SK-N-SH treated with all-trans-retinoic acid at 6 μM for 48 hours (cell line): ENCODE results near the gene CNGA3.

Source experiments
- ATAC-seq: fragments of 200-7000 bp; cut with Tn5 transposase; 3 replicates; pipeline ENCODE4 v1.9.1; 2020; ENCODE audit warnings: mild to moderate bottlenecking, moderate library complexity
- ARNTL ChIP-seq: fragments of 450-650 bp; formaldehyde crosslinking; IDR thresholded peaks from 2 replicates; pipeline ENCODE4 v1.5.0; 2020; ENCODE audit warnings: low read depth, mild to moderate bottlenecking, moderate library complexity, borderline replicate concordance
- BACH2 ChIP-seq: fragments of 250-450 bp; sonication (Bioruptor Pico); IDR thresholded peaks from 2 replicates; pipeline ENCODE4 v1.9.0; 2021; ENCODE audit warnings: mild to moderate bottlenecking, borderline replicate concordance
- CSDC2 ChIP-seq: fragments of 250-450 bp; sonication (Bioruptor Pico); IDR thresholded peaks from 2 replicates; pipeline ENCODE4 v1.5.0; 2020; ENCODE audit warnings: mild to moderate bottlenecking, moderate library complexity
- ESRRG ChIP-seq: fragments of 250-450 bp; sonication (Bioruptor Pico); IDR thresholded peaks from 2 replicates; pipeline ENCODE4 v1.6.1; 2021; ENCODE audit warnings: mild to moderate bottlenecking
- GLIS3 ChIP-seq: fragments of 250-450 bp; sonication (Bioruptor Pico); IDR thresholded peaks from 2 replicates; pipeline ENCODE4 v1.5.0; 2020; ENCODE audit warnings: mild to moderate bottlenecking, moderate library complexity
- OSR1 ChIP-seq: fragments of 250-450 bp; sonication (Bioruptor Pico); IDR thresholded peaks from 2 replicates; pipeline ENCODE4 v1.8.0; 2022; ENCODE audit warnings: moderate library complexity, mild to moderate bottlenecking, inconsistent platforms
- RARB ChIP-seq: fragments of 250-450 bp; sonication (Bioruptor Pico); IDR thresholded peaks from 2 replicates; pipeline ENCODE4 v1.8.0; 2021; ENCODE audit warnings: mild to moderate bottlenecking, moderate library complexity
- SNAI2 ChIP-seq: fragments of 250-450 bp; sonication (Bioruptor Pico); IDR thresholded peaks from 2 replicates; pipeline ENCODE4 v1.5.0; 2020; ENCODE audit warnings: mild to moderate bottlenecking, moderate library complexity
- TCF4 ChIP-seq: fragments of 250-450 bp; sonication (Bioruptor Pico); IDR thresholded peaks from 2 replicates; pipeline ENCODE4 v1.8.0; 2021; ENCODE audit warnings: mild to moderate bottlenecking, moderate library complexity, borderline replicate concordance
- TOX ChIP-seq: fragments of 250-450 bp; sonication (Bioruptor Pico); IDR thresholded peaks from 2 replicates; pipeline ENCODE4 v1.8.0; 2021; ENCODE audit warnings: mild to moderate bottlenecking, moderate library complexity, borderline replicate concordance
- ZFP3 ChIP-seq: fragments of 250-450 bp; sonication (Bioruptor Pico); IDR thresholded peaks from 2 replicates; pipeline ENCODE4 v1.5.0; 2020; ENCODE audit warnings: mild to moderate bottlenecking, moderate library complexity
- ZNF70 ChIP-seq: fragments of 450-650 bp; formaldehyde crosslinking; IDR thresholded peaks from 2 replicates; pipeline ENCODE4 v1.5.0; 2020; ENCODE audit warnings: mild to moderate bottlenecking, moderate library complexity
- ZNF8 ChIP-seq: fragments of 450-650 bp; formaldehyde crosslinking; IDR thresholded peaks from 2 replicates; pipeline ENCODE4 v1.5.0; 2020; ENCODE audit warnings: mild to moderate bottlenecking, moderate library complexity
- TF ChIP-seq, protein P1 (sequence below): fragments of 250-450 bp; sonication (Bioruptor Pico); IDR thresholded peaks from 2 replicates; pipeline ENCODE4 v1.8.0; 2021; ENCODE audit warnings: low read depth, mild to moderate bottlenecking, moderate library complexity, borderline replicate concordance
- TF ChIP-seq, protein P2 (sequence below): fragments of 250-450 bp; sonication (Bioruptor Pico); IDR thresholded peaks from 2 replicates; pipeline ENCODE4 v1.5.1; 2020; ENCODE audit warnings: low read depth, mild to moderate bottlenecking, moderate library complexity
- TF ChIP-seq, protein P3 (sequence below): fragments of 250-450 bp; sonication (Bioruptor Pico); IDR thresholded peaks from 2 replicates; pipeline ENCODE4 v1.5.1; 2021; ENCODE audit warnings: mild to moderate bottlenecking, moderate library complexity
- TF ChIP-seq, protein P4 (sequence below): fragments of 250-450 bp; sonication (Bioruptor Pico); IDR thresholded peaks from 2 replicates; pipeline ENCODE4 v1.5.0; 2020; ENCODE audit warnings: mild to moderate bottlenecking, moderate library complexity
- TF ChIP-seq, protein P5 (sequence below): fragments of 250-450 bp; sonication (Bioruptor Pico); IDR thresholded peaks from 2 replicates; pipeline ENCODE4 v1.8.0; 2020; ENCODE audit warnings: mild to moderate bottlenecking, moderate library complexity, borderline replicate concordance

CNGA3 gene

DNA sequence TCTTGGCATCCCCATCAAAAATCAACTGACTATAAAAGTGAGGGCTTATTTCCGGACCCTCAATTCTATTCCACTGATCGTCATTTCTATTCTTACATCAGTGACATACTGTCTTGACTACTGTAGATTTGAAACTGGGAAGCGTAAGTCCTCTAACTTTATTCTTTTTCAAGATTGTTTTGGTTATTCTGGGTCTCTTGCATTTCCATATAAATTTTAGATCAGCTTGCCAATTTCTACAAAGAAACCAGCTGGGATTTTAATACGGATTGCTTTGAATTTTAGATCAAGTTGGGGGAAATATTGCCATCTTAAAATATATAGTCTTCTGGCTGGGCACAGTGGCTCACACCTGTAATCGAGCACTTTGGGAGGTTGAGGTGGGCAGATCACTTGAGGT, 80.5 kb downstream of the CNGA3 start:
- ATAC-seq = no peak
- TF ChIP-seq ARNTL (CRISPR knock-in tag) (no peak), ZNF8 (CRISPR knock-in tag) (no peak), TCF4 (CRISPR knock-in tag) (no peak)

DNA sequence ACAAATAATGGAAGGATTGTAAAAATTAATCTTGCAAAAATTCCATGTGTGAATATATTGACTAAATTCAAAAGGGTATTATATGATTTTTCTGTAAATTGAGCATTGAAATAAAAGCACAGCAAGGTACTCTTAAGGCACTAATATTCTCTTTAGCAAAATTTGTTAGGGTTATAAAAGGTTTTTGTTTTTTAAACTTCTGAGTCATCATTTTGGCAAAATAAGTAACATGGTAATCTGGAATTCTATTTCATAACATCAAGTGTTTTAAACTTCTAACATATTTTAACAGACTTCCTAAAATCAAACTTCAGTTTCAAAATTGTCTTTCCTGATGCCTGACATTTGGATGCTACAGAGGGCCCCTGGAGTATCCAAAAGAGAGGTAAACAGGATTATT, 85.9 kb downstream of the CNGA3 start:
- no peak for ATAC-seq
- TF ChIP-seq ZNF8 (CRISPR knock-in tag) = no peak
- TF ChIP-seq TCF4 (CRISPR knock-in tag) = no peak
- TF ChIP-seq ZFP3 = no peak
- TF ChIP-seq RARB (CRISPR knock-in tag) = no peak
- TF ChIP-seq GLIS3 (CRISPR knock-in tag) = no peak
- TF ChIP-seq CSDC2 (CRISPR knock-in tag) = no peak
- TF ChIP-seq OSR1 = no peak
- no peak for TF ChIP-seq BACH2
- TF ChIP-seq SNAI2 = no peak
- TF ChIP-seq, protein P1, sequence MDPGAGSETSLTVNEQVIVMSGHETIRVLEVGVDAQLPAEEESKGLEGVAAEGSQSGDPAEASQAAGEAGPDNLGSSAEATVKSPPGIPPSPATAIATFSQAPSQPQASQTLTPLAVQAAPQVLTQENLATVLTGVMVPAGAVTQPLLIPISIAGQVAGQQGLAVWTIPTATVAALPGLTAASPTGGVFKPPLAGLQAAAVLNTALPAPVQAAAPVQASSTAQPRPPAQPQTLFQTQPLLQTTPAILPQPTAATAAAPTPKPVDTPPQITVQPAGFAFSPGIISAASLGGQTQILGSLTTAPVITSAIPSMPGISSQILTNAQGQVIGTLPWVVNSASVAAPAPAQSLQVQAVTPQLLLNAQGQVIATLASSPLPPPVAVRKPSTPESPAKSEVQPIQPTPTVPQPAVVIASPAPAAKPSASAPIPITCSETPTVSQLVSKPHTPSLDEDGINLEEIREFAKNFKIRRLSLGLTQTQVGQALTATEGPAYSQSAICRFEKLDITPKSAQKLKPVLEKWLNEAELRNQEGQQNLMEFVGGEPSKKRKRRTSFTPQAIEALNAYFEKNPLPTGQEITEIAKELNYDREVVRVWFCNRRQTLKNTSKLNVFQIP (CRISPR knock-in tag) = no peak
- TF ChIP-seq, protein P2, sequence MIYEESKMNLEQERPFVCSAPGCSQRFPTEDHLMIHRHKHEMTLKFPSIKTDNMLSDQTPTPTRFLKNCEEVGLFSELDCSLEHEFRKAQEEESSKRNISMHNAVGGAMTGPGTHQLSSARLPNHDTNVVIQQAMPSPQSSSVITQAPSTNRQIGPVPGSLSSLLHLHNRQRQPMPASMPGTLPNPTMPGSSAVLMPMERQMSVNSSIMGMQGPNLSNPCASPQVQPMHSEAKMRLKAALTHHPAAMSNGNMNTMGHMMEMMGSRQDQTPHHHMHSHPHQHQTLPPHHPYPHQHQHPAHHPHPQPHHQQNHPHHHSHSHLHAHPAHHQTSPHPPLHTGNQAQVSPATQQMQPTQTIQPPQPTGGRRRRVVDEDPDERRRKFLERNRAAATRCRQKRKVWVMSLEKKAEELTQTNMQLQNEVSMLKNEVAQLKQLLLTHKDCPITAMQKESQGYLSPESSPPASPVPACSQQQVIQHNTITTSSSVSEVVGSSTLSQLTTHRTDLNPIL (CRISPR knock-in tag) = no peak
- TF ChIP-seq, protein P3, sequence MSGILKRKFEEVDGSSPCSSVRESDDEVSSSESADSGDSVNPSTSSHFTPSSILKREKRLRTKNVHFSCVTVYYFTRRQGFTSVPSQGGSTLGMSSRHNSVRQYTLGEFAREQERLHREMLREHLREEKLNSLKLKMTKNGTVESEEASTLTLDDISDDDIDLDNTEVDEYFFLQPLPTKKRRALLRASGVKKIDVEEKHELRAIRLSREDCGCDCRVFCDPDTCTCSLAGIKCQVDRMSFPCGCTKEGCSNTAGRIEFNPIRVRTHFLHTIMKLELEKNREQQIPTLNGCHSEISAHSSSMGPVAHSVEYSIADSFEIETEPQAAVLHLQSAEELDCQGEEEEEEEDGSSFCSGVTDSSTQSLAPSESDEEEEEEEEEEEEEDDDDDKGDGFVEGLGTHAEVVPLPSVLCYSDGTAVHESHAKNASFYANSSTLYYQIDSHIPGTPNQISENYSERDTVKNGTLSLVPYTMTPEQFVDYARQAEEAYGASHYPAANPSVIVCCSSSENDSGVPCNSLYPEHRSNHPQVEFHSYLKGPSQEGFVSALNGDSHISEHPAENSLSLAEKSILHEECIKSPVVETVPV = no peak
- no peak for TF ChIP-seq ZNF70 (CRISPR knock-in tag)
- no peak for TF ChIP-seq TOX (CRISPR knock-in tag)
- TF ChIP-seq, protein P4, sequence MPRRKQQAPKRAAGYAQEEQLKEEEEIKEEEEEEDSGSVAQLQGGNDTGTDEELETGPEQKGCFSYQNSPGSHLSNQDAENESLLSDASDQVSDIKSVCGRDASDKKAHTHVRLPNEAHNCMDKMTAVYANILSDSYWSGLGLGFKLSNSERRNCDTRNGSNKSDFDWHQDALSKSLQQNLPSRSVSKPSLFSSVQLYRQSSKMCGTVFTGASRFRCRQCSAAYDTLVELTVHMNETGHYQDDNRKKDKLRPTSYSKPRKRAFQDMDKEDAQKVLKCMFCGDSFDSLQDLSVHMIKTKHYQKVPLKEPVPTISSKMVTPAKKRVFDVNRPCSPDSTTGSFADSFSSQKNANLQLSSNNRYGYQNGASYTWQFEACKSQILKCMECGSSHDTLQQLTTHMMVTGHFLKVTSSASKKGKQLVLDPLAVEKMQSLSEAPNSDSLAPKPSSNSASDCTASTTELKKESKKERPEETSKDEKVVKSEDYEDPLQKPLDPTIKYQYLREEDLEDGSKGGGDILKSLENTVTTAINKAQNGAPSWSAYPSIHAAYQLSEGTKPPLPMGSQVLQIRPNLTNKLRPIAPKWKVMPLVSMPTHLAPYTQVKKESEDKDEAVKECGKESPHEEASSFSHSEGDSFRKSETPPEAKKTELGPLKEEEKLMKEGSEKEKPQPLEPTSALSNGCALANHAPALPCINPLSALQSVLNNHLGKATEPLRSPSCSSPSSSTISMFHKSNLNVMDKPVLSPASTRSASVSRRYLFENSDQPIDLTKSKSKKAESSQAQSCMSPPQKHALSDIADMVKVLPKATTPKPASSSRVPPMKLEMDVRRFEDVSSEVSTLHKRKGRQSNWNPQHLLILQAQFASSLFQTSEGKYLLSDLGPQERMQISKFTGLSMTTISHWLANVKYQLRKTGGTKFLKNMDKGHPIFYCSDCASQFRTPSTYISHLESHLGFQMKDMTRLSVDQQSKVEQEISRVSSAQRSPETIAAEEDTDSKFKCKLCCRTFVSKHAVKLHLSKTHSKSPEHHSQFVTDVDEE (CRISPR knock-in tag) = no peak
- no peak for TF ChIP-seq ESRRG (CRISPR knock-in tag)
- TF ChIP-seq, protein P5, sequence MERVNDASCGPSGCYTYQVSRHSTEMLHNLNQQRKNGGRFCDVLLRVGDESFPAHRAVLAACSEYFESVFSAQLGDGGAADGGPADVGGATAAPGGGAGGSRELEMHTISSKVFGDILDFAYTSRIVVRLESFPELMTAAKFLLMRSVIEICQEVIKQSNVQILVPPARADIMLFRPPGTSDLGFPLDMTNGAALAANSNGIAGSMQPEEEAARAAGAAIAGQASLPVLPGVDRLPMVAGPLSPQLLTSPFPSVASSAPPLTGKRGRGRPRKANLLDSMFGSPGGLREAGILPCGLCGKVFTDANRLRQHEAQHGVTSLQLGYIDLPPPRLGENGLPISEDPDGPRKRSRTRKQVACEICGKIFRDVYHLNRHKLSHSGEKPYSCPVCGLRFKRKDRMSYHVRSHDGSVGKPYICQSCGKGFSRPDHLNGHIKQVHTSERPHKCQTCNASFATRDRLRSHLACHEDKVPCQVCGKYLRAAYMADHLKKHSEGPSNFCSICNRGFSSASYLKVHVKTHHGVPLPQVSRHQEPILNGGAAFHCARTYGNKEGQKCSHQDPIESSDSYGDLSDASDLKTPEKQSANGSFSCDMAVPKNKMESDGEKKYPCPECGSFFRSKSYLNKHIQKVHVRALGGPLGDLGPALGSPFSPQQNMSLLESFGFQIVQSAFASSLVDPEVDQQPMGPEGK (CRISPR knock-in tag) = no peak
- TF ChIP-seq, all 23 proteins: peak for 0

DNA sequence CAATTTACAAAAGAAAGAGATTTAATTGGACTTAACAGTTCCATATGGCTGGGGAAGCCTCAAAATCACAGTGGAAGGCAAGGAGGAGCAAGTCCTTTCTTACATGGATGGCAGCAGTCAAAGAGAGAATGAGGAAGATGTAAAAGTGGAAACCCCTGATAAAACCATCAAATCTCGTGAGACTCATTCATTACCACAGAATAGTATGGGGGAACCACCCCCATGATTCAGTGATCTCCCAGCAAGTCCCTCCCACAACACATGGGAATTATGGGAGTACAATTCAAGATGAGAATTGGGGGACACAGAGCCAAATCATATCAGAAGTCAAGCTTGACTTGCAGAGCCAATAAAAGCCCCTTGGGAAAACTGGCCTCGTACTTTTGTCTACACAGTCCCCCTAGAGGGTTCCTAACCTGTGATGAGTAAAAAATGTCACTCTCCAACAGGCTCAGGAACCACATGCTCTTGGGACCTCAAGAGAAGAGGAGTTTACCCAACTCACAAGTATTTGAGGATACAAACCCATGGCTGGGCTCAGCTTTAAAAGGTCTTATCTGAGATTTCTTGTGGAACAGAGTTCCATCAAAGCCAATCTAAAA, 87.2 kb downstream of the CNGA3 start:
- no peak for TF ChIP-seq RARB (CRISPR knock-in tag)
- no peak for TF ChIP-seq ESRRG (CRISPR knock-in tag)
- TF ChIP-seq OSR1 = no peak
- TF ChIP-seq, protein P3 = no peak
- TF ChIP-seq, protein P5 (CRISPR knock-in tag) = no peak
- TF ChIP-seq, protein P4 (CRISPR knock-in tag) = no peak
- TF ChIP-seq, protein P1 (CRISPR knock-in tag) = no peak
- TF ChIP-seq, all 23 proteins: peak for 0
- ATAC-seq = no peak
